HFFc6 (cell line): ENCODE results near the gene ZSWIM1. TPM values are rescaled to one million over a fixed set of nuclear protein-coding genes. Genes with fewer than 3 reads are reported as not detected.

Source experiments
- DNase-seq: peaks from one replicate; pipeline ENCODE4 v3.0.0-alpha.2; 2018
- H3K27ac Mint-ChIP-seq: 2 replicates; pipeline ENCODE4 v1.8.0; 2020; ENCODE audit warnings: mild to moderate bottlenecking, mixed read lengths
- H3K27me3 Mint-ChIP-seq: 2 replicates; pipeline ENCODE4 v1.8.0; 2021; ENCODE audit warnings: mild to moderate bottlenecking, moderate library complexity, mixed read lengths; ENCODE audit not compliant: insufficient read depth
- H3K36me3 Mint-ChIP-seq: 2 replicates; pipeline ENCODE4 v1.8.0; 2021; ENCODE audit warnings: low read depth, mixed read lengths
- H3K4me1 Mint-ChIP-seq: 2 replicates; pipeline ENCODE4 v1.8.0; 2020; ENCODE audit warnings: low read depth, mixed read lengths
- H3K4me3 Mint-ChIP-seq: 2 replicates; pipeline ENCODE4 v1.8.0; 2020; ENCODE audit warnings: mild to moderate bottlenecking, moderate library complexity, mixed read lengths
- H3K9me3 Mint-ChIP-seq: 2 replicates; pipeline ENCODE4 v1.8.0; 2020; ENCODE audit warnings: mild to moderate bottlenecking, mixed read lengths
- total RNA-seq, 6 experiments: library from RNA; stranded (reverse); fragmentation: NEBNext Ultra II Directional; extraction: Animal tissue kit (Norgen Biotek cat#: 25700); gene quantifications; 2 replicates in 1 of 6; 3 replicates in 5 of 6; pipeline ENCODE4 v1.2.3, GENCODE V29; 2021
- TF ChIP-seq, protein P1 (sequence below): fragments of 200-600 bp; sonication (generic); IDR thresholded peaks from 2 replicates; pipeline ENCODE4 v1.5.0; 2021; ENCODE audit warnings: antibody characterized with exemption, mild to moderate bottlenecking

ZSWIM1 gene
- total RNA-seq, 6 experiments from 2014 or later, result 9.8 to 11.7 (median 10.3) TPM

DNA sequence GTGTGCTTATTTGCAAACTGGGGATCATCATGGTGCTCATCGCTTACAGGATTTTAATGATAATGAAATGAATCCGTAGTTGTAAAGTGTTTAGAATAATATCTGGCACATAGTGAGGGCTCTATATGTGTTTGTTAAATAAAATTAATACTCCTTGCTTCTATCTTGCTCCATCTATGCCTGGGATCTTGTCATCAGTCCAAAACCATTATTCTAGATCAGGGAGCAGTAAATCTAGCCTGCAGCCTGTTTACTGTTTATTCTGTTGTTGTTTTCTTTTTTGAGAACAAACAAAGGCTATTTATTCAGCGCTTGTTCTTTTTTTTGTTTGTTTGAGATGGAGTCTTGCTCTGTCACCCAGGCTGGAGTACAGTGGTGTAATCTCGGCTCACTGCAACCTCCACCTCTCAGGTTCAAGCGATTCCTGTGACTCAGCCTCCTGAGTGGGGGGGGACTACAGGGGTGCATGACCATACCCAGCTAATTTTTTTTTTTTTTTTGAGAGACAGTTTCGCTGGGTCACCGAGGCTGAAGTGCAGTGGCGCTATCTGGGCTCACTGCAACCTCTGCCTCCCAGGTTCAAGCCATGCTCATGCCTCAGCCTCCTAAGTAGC is 32.0 kb upstream of the ZSWIM1 start:
- no peak overlapping the region for H3K4me3 Mint-ChIP-seq
- peaks cover 8% of the 10 kb centered on the region; the same call in 1 of the 2 replicates for H3K36me3 Mint-ChIP-seq

DNA sequence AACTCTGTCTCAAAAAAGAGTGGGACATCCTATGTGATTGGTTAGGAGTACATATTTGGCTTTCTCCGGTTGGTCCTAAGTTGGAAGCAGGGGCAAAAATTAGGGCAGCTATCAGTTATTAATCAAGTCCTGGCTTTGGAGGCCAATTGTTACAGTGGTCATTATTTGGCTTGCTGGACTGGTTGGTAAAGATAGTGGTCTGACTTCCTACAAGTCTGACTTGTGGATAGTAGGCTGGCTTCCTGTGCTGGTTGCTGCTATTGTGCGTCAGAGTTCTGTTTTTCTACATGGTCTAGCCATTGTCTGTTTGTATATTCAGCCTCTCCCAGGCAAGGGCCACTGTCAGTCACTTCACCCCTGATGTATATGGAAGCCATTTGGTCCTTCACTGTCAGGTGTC is 30.8 kb upstream of the ZSWIM1 start:
- peaks cover 12% of the 10 kb centered on the region; the same call in 1 of the 2 replicates for H3K36me3 Mint-ChIP-seq
- H3K9me3 Mint-ChIP-seq, result no peaks in the 10 kb centered on the region
- no peaks in the 10 kb centered on the region for H3K4me1 Mint-ChIP-seq
- H3K27ac Mint-ChIP-seq, result no peak overlapping the region
- DNase-seq, result no peak
- H3K4me3 Mint-ChIP-seq, result no peak overlapping the region
- H3K27me3 Mint-ChIP-seq, result no peaks in the 10 kb centered on the region
- TF ChIP-seq, protein P1, sequence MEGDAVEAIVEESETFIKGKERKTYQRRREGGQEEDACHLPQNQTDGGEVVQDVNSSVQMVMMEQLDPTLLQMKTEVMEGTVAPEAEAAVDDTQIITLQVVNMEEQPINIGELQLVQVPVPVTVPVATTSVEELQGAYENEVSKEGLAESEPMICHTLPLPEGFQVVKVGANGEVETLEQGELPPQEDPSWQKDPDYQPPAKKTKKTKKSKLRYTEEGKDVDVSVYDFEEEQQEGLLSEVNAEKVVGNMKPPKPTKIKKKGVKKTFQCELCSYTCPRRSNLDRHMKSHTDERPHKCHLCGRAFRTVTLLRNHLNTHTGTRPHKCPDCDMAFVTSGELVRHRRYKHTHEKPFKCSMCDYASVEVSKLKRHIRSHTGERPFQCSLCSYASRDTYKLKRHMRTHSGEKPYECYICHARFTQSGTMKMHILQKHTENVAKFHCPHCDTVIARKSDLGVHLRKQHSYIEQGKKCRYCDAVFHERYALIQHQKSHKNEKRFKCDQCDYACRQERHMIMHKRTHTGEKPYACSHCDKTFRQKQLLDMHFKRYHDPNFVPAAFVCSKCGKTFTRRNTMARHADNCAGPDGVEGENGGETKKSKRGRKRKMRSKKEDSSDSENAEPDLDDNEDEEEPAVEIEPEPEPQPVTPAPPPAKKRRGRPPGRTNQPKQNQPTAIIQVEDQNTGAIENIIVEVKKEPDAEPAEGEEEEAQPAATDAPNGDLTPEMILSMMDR, result no peak

More for the DNA sequence above, 32.0 kb upstream of the ZSWIM1 start:
- H3K27ac Mint-ChIP-seq, result no peak overlapping the region
- no peaks in the 10 kb centered on the region for H3K9me3 Mint-ChIP-seq
- no peak for DNase-seq
- peaks cover 2% of the 10 kb centered on the region; the same call in 1 of the 2 replicates for H3K27me3 Mint-ChIP-seq
- TF ChIP-seq, protein P1, result no peak
- no peaks in the 10 kb centered on the region for H3K4me1 Mint-ChIP-seq

DNA sequence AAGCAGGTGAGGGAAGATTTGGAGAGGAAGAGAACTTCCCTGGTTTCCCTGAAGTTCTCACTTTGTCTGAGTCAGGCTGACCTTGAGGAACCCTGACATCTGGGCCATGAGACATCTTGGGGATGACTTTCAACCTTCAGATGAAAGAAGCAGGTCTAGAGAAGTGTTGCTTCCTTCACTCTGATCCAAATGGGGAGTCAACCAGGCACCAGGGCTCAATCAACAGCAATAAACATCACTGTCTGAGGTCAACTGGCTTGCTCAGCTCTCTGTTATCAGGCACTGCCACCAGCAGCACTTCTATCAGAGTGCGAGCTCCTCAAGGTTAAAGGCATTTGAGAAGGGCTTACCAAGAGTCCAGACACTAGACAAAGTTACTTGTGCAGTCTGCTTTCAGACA is 30.1 kb upstream of the ZSWIM1 start:
- Mint-ChIP-seq H3K9me3 (no peaks in the 10 kb centered on the region), H3K4me3 (no peak overlapping the region), H3K27ac (no peak overlapping the region), H3K27me3 (no peaks in the 10 kb centered on the region), H3K4me1 (peaks cover 3% of the 10 kb centered on the region; the same call in 1 of the 2 replicates), H3K36me3 (peaks cover 12% of the 10 kb centered on the region; the same call in 1 of the 2 replicates)
- TF ChIP-seq, protein P1, result no peak
- no peak for DNase-seq

DNA sequence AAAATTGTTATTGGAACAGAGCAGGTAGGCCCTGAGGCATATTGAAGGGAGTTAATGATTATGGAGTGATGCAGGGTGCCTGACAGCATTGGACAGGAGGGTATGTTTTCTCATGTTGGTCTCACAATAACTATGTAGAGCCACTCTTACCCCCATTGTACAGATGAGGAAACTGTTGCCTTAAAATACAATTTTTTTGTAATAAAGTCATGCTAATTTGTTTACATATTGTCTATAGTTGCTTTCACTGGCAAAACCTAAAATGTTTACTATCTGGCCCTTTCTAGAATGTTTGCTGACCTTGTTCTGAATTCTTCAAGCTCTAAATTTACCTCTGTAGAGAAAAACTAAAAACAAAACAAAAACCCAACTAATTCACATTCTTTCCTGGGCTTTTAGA is 29.5 kb upstream of the ZSWIM1 start:
- H3K36me3 Mint-ChIP-seq, result peaks cover 13% of the 10 kb centered on the region; the same call in 1 of the 2 replicates
- peaks cover 9% of the 10 kb centered on the region; the same call in 1 of the 2 replicates for H3K4me1 Mint-ChIP-seq
- no peak overlapping the region for H3K4me3 Mint-ChIP-seq
- no peaks in the 10 kb centered on the region for H3K9me3 Mint-ChIP-seq
- no peaks in the 10 kb centered on the region for H3K27me3 Mint-ChIP-seq
- H3K27ac Mint-ChIP-seq, result no peak overlapping the region
- DNase-seq, result no peak
- TF ChIP-seq, protein P1, result no peak

DNA sequence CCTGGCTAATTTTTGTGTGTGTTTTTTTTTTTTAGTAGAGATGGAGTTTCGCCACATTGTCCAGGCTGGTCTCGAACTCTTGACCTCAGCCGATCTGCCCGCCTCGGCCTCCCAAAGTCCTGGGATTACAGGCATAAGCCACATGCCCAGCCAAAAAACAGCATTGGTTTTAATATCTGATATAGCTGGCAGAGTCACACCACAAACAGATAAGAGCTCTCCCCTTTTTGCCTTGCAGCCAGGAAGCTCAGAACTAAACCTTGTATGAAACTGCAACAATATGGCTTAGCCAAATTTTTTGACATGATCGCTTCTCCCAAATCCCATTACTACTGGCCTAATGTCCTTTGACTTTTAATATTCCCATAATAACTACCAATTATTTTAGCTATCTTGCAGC is 28.7 kb upstream of the ZSWIM1 start:
- no peaks in the 10 kb centered on the region for H3K9me3 Mint-ChIP-seq
- H3K36me3 Mint-ChIP-seq, result peaks cover 17% of the 10 kb centered on the region; the same call in 1 of the 2 replicates
- no peak overlapping the region for H3K27ac Mint-ChIP-seq
- DNase-seq, result no peak
- TF ChIP-seq, protein P1, result no peak
- peaks cover 3% of the 10 kb centered on the region; the same call in 1 of the 2 replicates for H3K27me3 Mint-ChIP-seq
- H3K4me1 Mint-ChIP-seq, result peaks cover 10% of the 10 kb centered on the region; the same call in 1 of the 2 replicates
- H3K4me3 Mint-ChIP-seq, result no peak overlapping the region
